BLaER1 (cell line): ENCODE results near the gene PSORS1C2.
"Not testable (repeated sequence)": the region's sequence is repeated elsewhere in the genome, so short reads cannot be mapped to it uniquely, and the experiment has no call there.

Experiments
- H3K27ac ChIP-seq: shearing (Covaris generic); formaldehyde crosslinking; 2 replicates; pipeline ENCODE4 v1.8.1; 2022
- H3K27me3 ChIP-seq: shearing (Covaris generic); formaldehyde crosslinking; 2 replicates; pipeline ENCODE4 v1.8.1; 2022
- H3K36me3 ChIP-seq: shearing (Covaris generic); formaldehyde crosslinking; 2 replicates; pipeline ENCODE4 v1.8.1; 2022
- H3K4me1 ChIP-seq: shearing (Covaris generic); formaldehyde crosslinking; 2 replicates; pipeline ENCODE4 v1.8.1; 2022
- H3K4me2 ChIP-seq: shearing (Covaris generic); formaldehyde crosslinking; 2 replicates; pipeline ENCODE4 v1.8.1; 2022
- H3K4me3 ChIP-seq: shearing (Covaris generic); formaldehyde crosslinking; 2 replicates; pipeline ENCODE4 v1.8.1; 2022
- H3K9ac ChIP-seq: shearing (Covaris generic); formaldehyde crosslinking; 2 replicates; pipeline ENCODE4 v1.8.1; 2022
- H3K9me3 ChIP-seq: shearing (Covaris generic); formaldehyde crosslinking; 2 replicates; pipeline ENCODE4 v1.8.1; 2022
- H4K20me1 ChIP-seq: shearing (Covaris generic); formaldehyde crosslinking; 2 replicates; pipeline ENCODE4 v1.8.1; 2022
- Cebpa-rat ChIP-seq: shearing (Covaris generic); IDR thresholded peaks from 2 replicates; pipeline ENCODE4 v1.8.1; 2022

PSORS1C2 gene

GRCh38 chr6:31175971-31176370 lies 37.1 kb upstream of the PSORS1C2 start:
- no peaks in the 10 kb centered on the region for H3K36me3 ChIP-seq
- H3K27me3 ChIP-seq, result no peaks in the 10 kb centered on the region
- H3K4me3 ChIP-seq, result no peak overlapping the region
- no peak overlapping the region for H3K27ac ChIP-seq
- H3K4me2 ChIP-seq, result no peak overlapping the region
- H4K20me1 ChIP-seq, result no peaks in the 10 kb centered on the region
- no peak for TF ChIP-seq Cebpa-rat
- H3K9me3 ChIP-seq, result 0 out of 2 replicates have a peak, but pooled peaks cover 3% of the 10 kb centered on the region
- no peak overlapping the region for H3K9ac ChIP-seq
- H3K4me1 ChIP-seq, result no peaks in the 10 kb centered on the region

GRCh38 chr6:31174378-31174777 lies 35.5 kb upstream of the PSORS1C2 start:
- Histone ChIP-seq H3K36me3 (no peaks in the 10 kb centered on the region), H3K27me3 (no peaks in the 10 kb centered on the region), H3K27ac (no peak overlapping the region), H4K20me1 (no peaks in the 10 kb centered on the region), H3K9me3 (no peaks in the 10 kb centered on the region), H3K4me1 (no peaks in the 10 kb centered on the region), H3K9ac (no peak overlapping the region), H3K4me3 (no peak overlapping the region), H3K4me2 (no peak overlapping the region)
- TF ChIP-seq Cebpa-rat, result no peak

DNA sequence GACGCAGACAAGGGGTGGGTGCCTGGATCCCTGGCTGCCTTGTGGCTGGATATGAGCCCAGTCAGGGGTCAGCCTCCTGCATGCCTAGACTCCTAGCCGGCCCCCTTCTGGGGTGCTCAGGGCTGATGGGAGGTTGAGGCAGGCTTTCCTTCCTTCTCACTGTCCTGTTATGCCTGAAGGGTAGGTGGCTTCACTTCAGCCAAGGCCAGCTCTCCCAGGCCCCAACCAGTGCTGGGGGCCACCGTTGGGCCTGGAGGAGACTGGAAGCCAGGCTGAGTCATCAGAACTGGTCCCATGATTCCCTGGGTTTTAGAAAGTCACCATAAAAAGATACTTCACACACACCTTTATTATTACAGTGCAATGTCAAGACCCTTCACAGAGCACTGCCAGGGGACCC lies 34.5 kb upstream of the PSORS1C2 start:
- no peak for TF ChIP-seq Cebpa-rat
- no peak overlapping the region for H3K9ac ChIP-seq

GRCh38 chr6:31172973-31173384 lies 34.1 kb upstream of the PSORS1C2 start:
- Histone ChIP-seq H4K20me1 (no peaks in the 10 kb centered on the region), H3K4me3 (no peak overlapping the region), H3K4me2 (no peak overlapping the region), H3K4me1 (no peaks in the 10 kb centered on the region), H3K36me3 (no peaks in the 10 kb centered on the region), H3K27me3 (no peaks in the 10 kb centered on the region), H3K9me3 (no peaks in the 10 kb centered on the region), H3K9ac (no peak overlapping the region), H3K27ac (no peak overlapping the region)
- no peak for TF ChIP-seq Cebpa-rat

More for the DNA sequence above, 34.5 kb upstream of the PSORS1C2 start:
- Histone ChIP-seq H3K27ac (no peak overlapping the region), H4K20me1 (no peaks in the 10 kb centered on the region), H3K4me1 (no peaks in the 10 kb centered on the region), H3K4me2 (no peak overlapping the region), H3K4me3 (no peak overlapping the region), H3K27me3 (no peaks in the 10 kb centered on the region), H3K36me3 (no peaks in the 10 kb centered on the region), H3K9me3 (no peaks in the 10 kb centered on the region)

GRCh38 chr6:31171931-31172905 lies 33.4 kb upstream of the PSORS1C2 start:
- H3K4me2 ChIP-seq, result no peak overlapping the region
- H3K4me1 ChIP-seq, result no peaks in the 10 kb centered on the region
- no peak overlapping the region for H3K9ac ChIP-seq
- H3K4me3 ChIP-seq, result no peak overlapping the region
- no peaks in the 10 kb centered on the region for H3K36me3 ChIP-seq
- no peak for TF ChIP-seq Cebpa-rat
- H3K9me3 ChIP-seq, result no peaks in the 10 kb centered on the region
- H3K27ac ChIP-seq, result peak overlapping the region; percentile 22; the same call in 1 of the 2 replicates
- H4K20me1 ChIP-seq, result no peaks in the 10 kb centered on the region
- no peaks in the 10 kb centered on the region for H3K27me3 ChIP-seq

DNA sequence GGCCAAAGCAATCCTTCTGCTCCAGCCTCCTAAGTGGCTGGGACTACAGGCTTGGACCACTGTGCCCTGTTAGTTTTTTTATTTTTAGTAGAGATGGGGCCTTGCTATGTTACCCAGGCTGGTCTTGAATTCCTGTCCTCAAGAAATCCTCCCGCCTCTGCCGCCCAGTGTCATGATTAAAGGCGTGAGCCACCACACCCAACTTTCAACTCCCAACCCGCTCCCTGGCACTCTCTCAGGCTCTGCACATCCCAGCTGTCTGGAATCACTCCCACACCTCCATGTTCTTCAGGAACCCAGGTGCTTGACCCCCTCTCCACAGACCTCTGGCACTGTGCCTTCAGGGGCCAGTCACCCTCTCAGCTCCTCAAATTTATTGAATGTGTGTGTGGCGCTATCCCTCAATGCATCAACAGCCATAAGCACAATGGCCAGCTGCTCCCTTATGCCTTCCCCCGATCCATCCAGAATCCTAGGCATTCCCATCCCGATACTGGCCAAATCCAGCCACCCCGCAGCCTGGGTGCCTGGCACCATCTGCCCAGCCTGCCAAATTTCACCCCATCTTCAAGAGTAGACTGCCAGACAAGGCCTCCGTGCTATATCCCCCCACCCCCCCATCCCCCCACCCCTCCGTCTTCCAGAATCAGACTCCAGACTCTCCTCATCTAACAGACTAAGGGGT lies 32.3 kb upstream of the PSORS1C2 start:
- Histone ChIP-seq H3K9ac (no peak overlapping the region), H3K36me3 (no peaks in the 10 kb centered on the region), H3K4me2 (no peak overlapping the region), H3K4me3 (no peak overlapping the region), H3K4me1 (no peaks in the 10 kb centered on the region), H3K9me3 (no peaks in the 10 kb centered on the region), H3K27me3 (no peaks in the 10 kb centered on the region), H3K27ac (no peak overlapping the region), H4K20me1 (no peaks in the 10 kb centered on the region)
- no peak for TF ChIP-seq Cebpa-rat

- H3K9me3 ChIP-seq, result no peaks in the 10 kb centered on the region
- H4K20me1 ChIP-seq, result no peaks in the 10 kb centered on the region
- no peak for TF ChIP-seq Cebpa-rat
- no peaks in the 10 kb centered on the region for H3K27me3 ChIP-seq
- H3K36me3 ChIP-seq, result no peaks in the 10 kb centered on the region
- H3K4me1 ChIP-seq, result no peaks in the 10 kb centered on the region
- H3K4me2 ChIP-seq, result no peak within 1 kb of the TSS
- no peak within 1 kb of the TSS for H3K27ac ChIP-seq
- no peak within 1 kb of the TSS for H3K4me3 ChIP-seq
- no peak within 1 kb of the TSS for H3K9ac ChIP-seq
Measured at GRCh38 chr6:31170600-31170881, 31.7 kb upstream of the PSORS1C2 start, which contains the start of gene POU5F1. Gene POU5F1, minus strand, starts transcription at chr6:31170682. Its CDS starts 62 bp downstream, at chr6:31170620.

GRCh38 chr6:31169858-31170599 lies 31.2 kb upstream of the PSORS1C2 start:
- H3K4me1 ChIP-seq, H3K36me3 ChIP-seq, H3K9ac ChIP-seq, H3K27me3 ChIP-seq, H4K20me1 ChIP-seq, H3K4me2 ChIP-seq, H3K4me3 ChIP-seq, H3K27ac ChIP-seq, H3K9me3 ChIP-seq: not testable (repeated sequence)

- H3K9ac ChIP-seq, result no peak overlapping the region
- no peak overlapping the region for H3K4me3 ChIP-seq
- H3K27ac ChIP-seq, result no peak overlapping the region
- H3K9me3 ChIP-seq, result no peaks in the 10 kb centered on the region
- no peaks in the 10 kb centered on the region for H3K4me1 ChIP-seq
- TF ChIP-seq Cebpa-rat, result no peak
- H3K27me3 ChIP-seq, result no peaks in the 10 kb centered on the region
- H4K20me1 ChIP-seq, result no peaks in the 10 kb centered on the region
- no peak overlapping the region for H3K4me2 ChIP-seq
- H3K36me3 ChIP-seq, result no peaks in the 10 kb centered on the region
Measured at GRCh38 chr6:31169123-31169857, 30.4 kb upstream of the PSORS1C2 start.
